HepG2 (cell line): ENCODE measurements around the gene NIPAL3. TPM values are rescaled to one million over a fixed set of nuclear protein-coding genes. Genes with fewer than 3 reads are reported as not detected.
"Not testable (repeated sequence)": the region's sequence is repeated elsewhere in the genome, so short reads cannot be mapped to it uniquely, and the experiment has no call there.

Experiments
- ATAC-seq: fragments of 200-7000 bp; cut with Tn5 transposase; 3 replicates; pipeline ENCODE4 v1.9.1; 2020; ENCODE audit warnings: mild to moderate bottlenecking, moderate library complexity
- BruUV-seq: library from RNA; stranded (reverse); fragments of 400-500 nt; replicated peaks from 2 replicates; lab custom pipeline; 2021; lab: Mats Ljungman, UMichigan
- CTCF ChIA-PET: fragments of 300-600 bp; formaldehyde crosslinking; extraction: SDS; loops from one replicate; lab custom pipeline; 2021; ENCODE audit warnings: low total read pairs, inconsistent platforms, low intra/inter-chr PET ratio; lab: Yijun Ruan, JAX
- POLR2A ChIA-PET: fragments of 350-600 bp; sonication (Branson Sonifier 250); formaldehyde crosslinking; loops from one replicate; lab custom pipeline; 2020; ENCODE audit warnings: antibody characterized with exemption, inconsistent platforms; lab: Yijun Ruan, JAX
- DNase-seq: peaks from one replicate; pipeline ENCODE4 v3.0.0-alpha.2; 2015; ENCODE audit warnings: low spot score
- FAIRE-seq: peaks from 3 replicates; lab custom pipeline; 2011; peaks lifted over from hg19 to GRCh38; lab: Jason Lieb, UNC
- H2AFZ ChIP-seq: one replicate; pipeline ENCODE4 v1.6.1; 2011; ENCODE audit warnings: low read length, inconsistent platforms
- H3K27ac ChIP-seq: fragments of 300-600 bp; 3 replicates; pipeline ENCODE4 v1.8.0; 2011; ENCODE audit warnings: mixed run types, mild to moderate bottlenecking, mixed read lengths, low read length, inconsistent platforms; ENCODE audit not compliant: insufficient read depth; ENCODE audit errors: extremely low read length
- H3K27me3 ChIP-seq, 2 experiments: fragments of 200-600 bp in 1 of 2; 2 replicates in 1 of 2; 3 replicates in 1 of 2; pipeline versions ENCODE4 v1.6.0 to v1.8.0; 2011; ENCODE audit warnings: low read length in 2 of 2, mild to moderate bottlenecking in 2 of 2, moderate library complexity in 2 of 2, inconsistent platforms in 1 of 2; ENCODE audit not compliant: insufficient read depth in 2 of 2, control insufficient read depth in 1 of 2
- H3K36me3 ChIP-seq, 2 experiments: fragments of 200-600 bp in 1 of 2; replicated peaks in 1 of 2; 2 replicates in 1 of 2; 3 replicates in 1 of 2; pipeline versions ENCODE4 v1.5.1 to v1.8.0; 2011; ENCODE audit warnings: low read length in 2 of 2, inconsistent platforms in 1 of 2; ENCODE audit not compliant: insufficient read depth in 2 of 2, control insufficient read depth in 1 of 2
- H3K4me1 ChIP-seq: 2 replicates; pipeline ENCODE4 v1.5.1; 2012; ENCODE audit warnings: low read length, inconsistent platforms; ENCODE audit not compliant: insufficient read depth
- H3K4me2 ChIP-seq: 2 replicates; pipeline ENCODE4 v1.6.0; 2011; ENCODE audit warnings: low read depth, low read length, inconsistent platforms
- H3K4me3 ChIP-seq, 3 experiments: fragments of 200-600 bp in 1 of 3; sonication (generic), shearing (Covaris generic) in 1 of 3; replicated peaks in 1 of 3; 2 replicates each; pipeline ENCODE4 v1.5.1; 2011 to 2016; ENCODE audit warnings: low read length in 3 of 3, inconsistent platforms in 2 of 3, low read depth in 2 of 3, mild to moderate bottlenecking in 2 of 3, control low read depth in 1 of 3, mixed read lengths in 1 of 3; ENCODE audit not compliant: insufficient read depth in 1 of 3
- H3K79me2 ChIP-seq: one replicate; pipeline ENCODE4 v1.6.1; 2011; ENCODE audit warnings: low read length, inconsistent platforms; ENCODE audit not compliant: insufficient read depth
- H3K9ac ChIP-seq: 2 replicates; pipeline ENCODE4 v1.6.0; 2011; ENCODE audit warnings: mild to moderate bottlenecking, low read depth, low read length, inconsistent platforms; ENCODE audit not compliant: insufficient read depth
- H3K9me3 ChIP-seq: 2 replicates; pipeline ENCODE4 v1.5.1; 2012; ENCODE audit warnings: mild to moderate bottlenecking, low read length
- H4K20me1 ChIP-seq: 2 replicates; pipeline ENCODE4 v1.6.0; 2011; ENCODE audit warnings: inconsistent platforms, mild to moderate bottlenecking, low read length, moderate library complexity; ENCODE audit not compliant: insufficient read depth
- NFIB ChIP-seq: sonication (generic); formaldehyde crosslinking; IDR thresholded peaks from 2 replicates; pipeline ENCODE4 v1.9.0; 2021; ENCODE audit warnings: missing genetic modification reagents, mild to moderate bottlenecking, borderline replicate concordance
- ZNF121 ChIP-seq: sonication (generic); formaldehyde crosslinking; IDR thresholded peaks from 2 replicates; pipeline ENCODE4 v1.5.0; 2020; ENCODE audit warnings: mild to moderate bottlenecking, missing genetic modification reagents
- WGBS: methylation state at CpG from one replicate; pipeline ENCODE4 v1.1.6; 2017; ENCODE audit warnings: low lambda C conversion rate; 5-methylcytosine and 5-hydroxymethylcytosine counted together
- in situ Hi-C: cut with HindIII; loops from 2 replicates; pipeline ENCODE4 v1.10.0; 2017; ENCODE audit warnings: low pct_unique_long_range_greater_than_20kb; ENCODE audit not compliant: extremely low pct_ligation_motif_present
- intact Hi-C: fragments of 100-400 bp; cut with micrococcal nuclease; formaldehyde crosslinking; loops from one replicate; pipeline ENCODE4 v1.10.0; 2022; ENCODE audit not compliant: unreplicated experiment
- polyA plus RNA-seq, 8 experiments: library from polyadenylated mRNA; depleted of rRNA in 3 of 8; stranded (reverse) in 7 of 8; unstranded in 1 of 8; fragments of >200 nt; fragmentation: Illumina TruSeq in 4 of 8; extraction: Trizol in 4 of 8; gene quantifications; 2 replicates each; pipeline versions ENCODE4 v1.2.1 to v1.2.3, GENCODE V29; 2011 to 2016; ENCODE audit warnings: low read depth in 4 of 8, missing spikeins in 1 of 8, mixed read lengths in 1 of 8; ENCODE audit not compliant: insufficient read depth in 1 of 8
- total RNA-seq, 5 experiments: library from RNA; depleted of rRNA; stranded (reverse); fragments of >200 nt; fragmentation: Illumina TruSeq; extraction: Trizol; gene quantifications; 2 replicates each; pipeline ENCODE4 v1.2.3, GENCODE V29; 2016; ENCODE audit warnings: low read depth in 1 of 5

Gene NIPAL3
- total and polyA plus RNA-seq, 2 of the 13 experiments (the other 11 are each of a cell fraction or from before 2014, with no cell fraction given) = 5.6 to 8.6 TPM

DNA sequence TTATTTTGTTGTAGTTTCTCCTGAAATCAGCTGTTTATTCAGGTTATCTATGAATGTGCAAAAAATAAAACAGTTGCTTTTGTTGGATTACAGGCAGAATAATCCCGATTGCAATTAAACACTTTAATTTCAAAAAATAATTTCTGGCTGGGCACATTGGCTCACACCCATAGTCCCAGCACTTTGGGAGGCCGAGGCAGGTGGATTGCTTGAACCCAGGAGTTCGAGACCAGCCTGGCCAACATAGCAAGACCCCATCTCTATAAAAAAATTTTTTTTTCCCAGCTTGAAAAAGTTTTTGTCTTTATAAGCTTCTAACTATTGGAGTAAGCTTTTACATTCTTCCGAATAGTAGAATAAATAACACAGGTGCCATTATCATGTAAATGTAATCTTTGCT lies 102.3 kb downstream of the NIPAL3 start:
- Histone ChIP-seq H3K79me2 (no peaks in the 10 kb centered on the region), H3K4me2 (no peak overlapping the region), H3K4me3 (no peak overlapping the region), H3K4me1 (peaks cover 15% of the 10 kb centered on the region), H3K27me3 (no peaks in the 10 kb centered on the region), H3K27ac (no peak overlapping the region), H4K20me1 (no peaks in the 10 kb centered on the region), H3K9me3 (no peaks in the 10 kb centered on the region), H3K9ac (no peak overlapping the region), H2AFZ (no peak overlapping the region), H3K36me3 (peaks cover 0 to 7% of the 10 kb centered on the region in 2 experiments; a peak in 2 of 5 replicates)
- 96% methylated on average over 4 of the region's 4 CpGs for WGBS
- in situ Hi-C loops (no loop called here), intact Hi-C loops (no loop called here)
- FAIRE-seq (no peak), ATAC-seq (no peak), DNase-seq (no peak)
- no TSS peak for BruUV-seq
- TF ChIP-seq ZNF121 (CRISPR knock-in tag) = peak; percentile 64
- TF ChIP-seq NFIB (CRISPR knock-in tag) = no peak
- ChIA-PET POLR2A (interaction anchor here (0.9 to 1.0 kb wide), 3 partner anchors 9 to 102 kb away, joined by 3 read pairs; partner anchors contain the start of gene NIPAL3), CTCF (no interaction called here)

DNA sequence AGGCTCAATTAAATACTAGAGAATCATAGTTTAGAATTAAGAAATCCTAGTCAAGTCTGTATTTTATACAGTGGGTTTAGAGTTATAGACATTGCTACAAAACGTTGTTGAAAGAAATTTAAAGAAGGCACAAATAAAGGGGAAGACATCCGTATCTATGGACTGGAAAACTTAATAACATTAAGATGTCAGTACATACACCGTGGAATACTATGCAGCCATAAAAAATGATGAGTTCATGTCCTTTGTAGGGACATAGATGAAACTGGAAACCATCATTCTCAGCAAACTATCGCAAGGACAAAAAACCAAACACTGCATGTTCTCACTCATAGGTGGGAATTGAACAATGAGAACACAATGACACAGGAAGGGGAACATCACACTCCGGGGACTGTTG lies 104.7 kb downstream of the NIPAL3 start:
- in situ Hi-C loops, ATAC-seq, H3K4me2 ChIP-seq, H3K36me3 ChIP-seq, H2AFZ ChIP-seq, H4K20me1 ChIP-seq, H3K27ac ChIP-seq, BruUV-seq, intact Hi-C loops, H3K27me3 ChIP-seq, FAIRE-seq, POLR2A ChIA-PET, H3K4me3 ChIP-seq, DNase-seq, H3K9ac ChIP-seq, H3K9me3 ChIP-seq, H3K79me2 ChIP-seq, CTCF ChIA-PET: not testable (repeated sequence)
- peaks cover 21% of the 10 kb centered on the region for H3K4me1 ChIP-seq
- WGBS = 95% methylated on average over 5 of the region's 5 CpGs

Other genes with a start within 250 kb of the NIPAL3 start
- gene IFNLR1, start 228.5 kb upstream of the NIPAL3 start, total RNA-seq (2016; rRNA removed; fragmentation: Illumina TruSeq; extraction: Trizol) = 5.7 and 8.5 TPM in 2 replicates
- 3.8 and 6.5 TPM in 2 replicates for gene IFNLR1, start 228.5 kb upstream of the NIPAL3 start, polyA plus RNA-seq (2011; rRNA removed)
- not detected in 2 replicates for gene GRHL3, start 96.4 kb upstream of the NIPAL3 start, total RNA-seq (2016; rRNA removed; fragmentation: Illumina TruSeq; extraction: Trizol)
- not detected in 2 replicates for gene GRHL3, start 96.4 kb upstream of the NIPAL3 start, polyA plus RNA-seq (2011; rRNA removed)
- gene STPG1, start 2.0 kb upstream of the NIPAL3 start, total RNA-seq (2016; rRNA removed; fragmentation: Illumina TruSeq; extraction: Trizol) = 3.4 TPM in 2 replicates
- gene STPG1, start 2.0 kb upstream of the NIPAL3 start, polyA plus RNA-seq (2011; rRNA removed) = 4.2 and 4.3 TPM in 2 replicates
- 13.3 and 13.6 TPM in 2 replicates for gene RCAN3, start 87.0 kb downstream of the NIPAL3 start, total RNA-seq (2016; rRNA removed; fragmentation: Illumina TruSeq; extraction: Trizol)
- 10.9 and 12.2 TPM in 2 replicates for gene RCAN3, start 87.0 kb downstream of the NIPAL3 start, polyA plus RNA-seq (2011; rRNA removed)
- 2.7 and 2.9 TPM in 2 replicates for gene NCMAP, start 140.3 kb downstream of the NIPAL3 start, total RNA-seq (2016; rRNA removed; fragmentation: Illumina TruSeq; extraction: Trizol)
- 20.0 and 22.0 TPM in 2 replicates for gene NCMAP, start 140.3 kb downstream of the NIPAL3 start, polyA plus RNA-seq (2011; rRNA removed)
- 31.6 and 33.7 TPM in 2 replicates for gene SRRM1, start 227.5 kb downstream of the NIPAL3 start, total RNA-seq (2016; rRNA removed; fragmentation: Illumina TruSeq; extraction: Trizol)
- 44.5 and 46.8 TPM in 2 replicates for gene SRRM1, start 227.5 kb downstream of the NIPAL3 start, polyA plus RNA-seq (2011; rRNA removed)